Measurements from ENCODE around the gene G3BP1.

The G3BP1 gene

DNA sequence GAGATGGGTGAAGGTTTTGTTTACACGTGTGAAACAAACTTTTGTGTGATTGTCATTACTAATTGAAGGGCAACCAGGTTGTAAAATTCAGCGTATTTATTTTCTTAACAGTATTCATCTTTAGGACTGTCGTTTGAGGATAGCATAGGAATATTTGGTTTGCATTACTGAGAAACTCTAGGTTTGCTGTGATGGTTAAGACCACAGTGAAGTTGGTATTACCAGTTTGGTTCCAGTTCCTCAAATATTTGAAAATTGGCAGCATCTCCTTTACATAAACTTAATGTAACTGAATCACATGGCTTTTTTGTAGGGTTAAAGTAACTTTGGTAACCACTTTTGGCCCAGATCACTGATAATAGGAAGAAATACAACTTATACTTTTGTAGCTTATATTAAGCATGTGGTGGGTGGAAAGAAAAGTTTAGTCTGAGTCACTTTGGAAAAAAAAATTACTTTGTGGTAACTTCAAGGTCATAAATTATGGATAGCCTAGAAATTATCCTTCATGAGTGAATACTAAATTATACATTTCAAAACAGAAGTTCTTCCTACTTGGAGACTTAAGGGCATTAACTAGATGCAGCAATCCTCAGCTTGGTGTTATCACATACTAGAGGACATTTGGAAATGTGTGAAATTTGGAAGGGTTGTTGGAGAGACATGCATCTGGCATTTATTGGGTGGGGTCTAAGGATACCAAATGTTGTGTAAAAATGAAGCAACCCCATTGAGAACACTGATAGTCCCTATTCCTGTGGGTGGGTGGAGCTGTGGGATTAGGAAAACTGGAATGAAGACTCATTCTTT is 33.9 kb downstream of the G3BP1 start:
- DNase-seq = no peak
- in situ Hi-C loops (cut with HindIII; ENCODE audit: low pct_ligation_motif_present, low sequenced_read_pairs) = no loop called here
- Histone ChIP-seq H3K36me3 (replicated peaks) (peaks cover 41% of the 10 kb centered on the region), H3K27me3 (replicated peaks) (no peaks in the 10 kb centered on the region), H3K27ac (peak overlapping the region; percentile 41), H3K4me3 (ENCODE audit: low read depth, low read length) (no peak overlapping the region)
- TF ChIP-seq CTCF (IDR thresholded peaks at IDR 0.05; ENCODE audit: low read depth, low read length, missing control alignments) = no peak

DNA sequence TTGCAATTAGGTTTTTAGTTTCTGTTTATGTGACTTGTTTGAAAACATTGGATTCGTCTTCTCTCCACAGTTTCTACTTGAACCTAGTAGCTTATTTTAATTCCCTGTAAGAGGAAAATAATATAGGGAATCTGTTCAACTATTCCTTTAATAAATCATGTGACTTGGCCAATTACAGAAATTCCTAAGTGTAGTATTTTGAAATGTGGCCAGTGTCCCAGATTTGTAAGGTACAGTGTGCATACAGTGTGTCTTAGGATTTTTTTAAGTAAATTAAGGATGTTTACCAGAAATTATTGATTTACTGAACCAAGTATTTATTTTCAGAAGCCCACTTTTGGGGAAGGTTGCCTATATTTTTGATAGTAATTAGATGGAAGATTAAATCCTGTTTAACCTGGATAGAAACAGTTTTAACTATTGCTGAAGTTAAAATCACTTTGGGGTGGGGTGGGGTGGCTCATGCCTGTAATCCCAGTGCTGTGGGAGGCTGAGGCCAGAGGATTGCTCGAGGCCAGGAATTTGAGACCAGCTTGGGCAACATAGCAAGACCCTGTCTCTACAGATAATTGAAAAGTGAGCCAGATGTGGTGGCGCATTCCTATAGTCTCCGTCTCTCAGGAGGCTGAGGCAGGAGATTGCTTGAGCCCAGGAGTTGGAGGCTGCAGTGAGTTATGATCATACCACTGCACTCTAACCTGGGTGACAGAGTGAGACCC is 36.9 kb downstream of the G3BP1 start:
- no peak overlapping the region for H3K27ac ChIP-seq
- H3K4me3 ChIP-seq (ENCODE audit: low read depth, low read length) = no peak overlapping the region
- H3K27me3 ChIP-seq (replicated peaks) = no peaks in the 10 kb centered on the region
- peaks cover 49% of the 10 kb centered on the region for H3K36me3 ChIP-seq (replicated peaks)
- no peak for DNase-seq
- in situ Hi-C loops (cut with HindIII; ENCODE audit: low pct_ligation_motif_present, low sequenced_read_pairs) = no loop called here
- no peak for TF ChIP-seq CTCF (IDR thresholded peaks at IDR 0.05; ENCODE audit: low read depth, low read length, missing control alignments)

DNA sequence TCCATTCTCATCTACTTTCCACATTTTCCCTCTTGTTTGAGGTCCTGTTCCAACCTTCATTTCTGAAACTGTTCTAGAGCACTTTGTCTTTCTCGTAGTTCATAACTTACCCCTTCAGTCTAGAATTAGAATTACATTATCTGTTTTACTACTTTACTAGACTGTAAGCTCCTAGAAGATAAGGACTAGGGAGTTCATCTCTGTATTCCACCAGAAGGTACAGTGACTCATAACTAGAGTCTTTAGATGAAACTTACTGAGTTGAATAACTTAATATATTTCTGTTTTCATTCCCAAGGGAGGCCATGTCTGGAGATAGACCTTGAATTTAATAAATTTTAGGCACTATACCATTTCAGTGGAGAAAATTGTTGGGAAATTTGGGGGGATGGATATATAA is 38.7 kb downstream of the G3BP1 start:
- in situ Hi-C loops (cut with HindIII; ENCODE audit: low pct_ligation_motif_present, low sequenced_read_pairs) = no loop called here
- Histone ChIP-seq H3K4me3 (ENCODE audit: low read depth, low read length) (no peak overlapping the region), H3K27me3 (replicated peaks) (no peaks in the 10 kb centered on the region), H3K27ac (peak overlapping the region; percentile 33), H3K36me3 (replicated peaks) (peaks cover 48% of the 10 kb centered on the region)
- TF ChIP-seq CTCF (IDR thresholded peaks at IDR 0.05; ENCODE audit: low read depth, low read length, missing control alignments) = no peak
- no peak for DNase-seq

- peaks cover 45% of the 10 kb centered on the region for H3K36me3 ChIP-seq (replicated peaks)
- H3K27me3 ChIP-seq (replicated peaks) = no peaks in the 10 kb centered on the region
- no peak for DNase-seq
- peak overlapping the region; percentile 33 for H3K27ac ChIP-seq
- no peak for TF ChIP-seq CTCF (IDR thresholded peaks at IDR 0.05; ENCODE audit: low read depth, low read length, missing control alignments)
- in situ Hi-C loops (cut with HindIII; ENCODE audit: low pct_ligation_motif_present, low sequenced_read_pairs) = no loop called here
- no peak overlapping the region for H3K4me3 ChIP-seq (ENCODE audit: low read depth, low read length)
Measured at GRCh38 chr5:151810897-151811296, 39.1 kb downstream of the G3BP1 start.

- DNase-seq = peak; percentile 32
- in situ Hi-C loops (cut with HindIII; ENCODE audit: low pct_ligation_motif_present, low sequenced_read_pairs) = no loop called here
- peaks cover 44% of the 10 kb centered on the region for H3K36me3 ChIP-seq (replicated peaks)
Measured at GRCh38 chr5:151811593-151812321, 40.0 kb downstream of the G3BP1 start.

More at GRCh38 chr5:151811593-151812321, 40.0 kb downstream of the G3BP1 start:
- TF ChIP-seq CTCF (IDR thresholded peaks at IDR 0.05; ENCODE audit: low read depth, low read length, missing control alignments) = no peak
- no peak overlapping the region for H3K27ac ChIP-seq
- no peak overlapping the region for H3K4me3 ChIP-seq (ENCODE audit: low read depth, low read length)
- no peaks in the 10 kb centered on the region for H3K27me3 ChIP-seq (replicated peaks)

Measured in brain microvascular endothelial cell (primary cell).